ENCODE measurements around the gene DLGAP3.
"Not testable (repeated sequence)": the region's sequence is repeated elsewhere in the genome, so short reads cannot be mapped to it uniquely, and the experiment has no call there.

DLGAP3 gene

GRCh38 chr1:34827341-34827941 lies 102.0 kb downstream of the DLGAP3 start:
- no peak for DNase-seq

- DNase-seq: no peak
Measured at GRCh38 chr1:34825455-34826091, 103.9 kb downstream of the DLGAP3 start.

- DNase-seq: no peak
Measured at GRCh38 chr1:34824817-34825454, 104.5 kb downstream of the DLGAP3 start.

GRCh38 chr1:34822202-34822601 lies 107.2 kb downstream of the DLGAP3 start:
- DNase-seq: no peak

- DNase-seq: not testable (repeated sequence)
Measured at GRCh38 chr1:34818862-34819261, 110.6 kb downstream of the DLGAP3 start.

GRCh38 chr1:34816778-34817177 lies 112.7 kb downstream of the DLGAP3 start:
- DNase-seq: no peak

GRCh38 chr1:34816332-34816731 lies 113.1 kb downstream of the DLGAP3 start:
- DNase-seq: no peak

Data from NCI-H526 treated with DMSO at 0.1 percent for 48 hours (cell line).